ENCODE data around the gene SELPLG.
"Not testable (repeated sequence)": the region's sequence is repeated elsewhere in the genome, so short reads cannot be mapped to it uniquely, and the experiment has no call there.

The SELPLG gene

GRCh38 chr12:108633534-108634248 is at the start of gene SELPLG:
SELPLG (minus strand) TSS chr12:108633894; CDS start chr12:108624307, 9,587 bp downstream.
- DNase-seq, result no peak

- DNase-seq, result no peak
These were observed 47.6 kb upstream of the SELPLG start for GRCh38 chr12:108681317-108681716.

GRCh38 chr12:108679106-108679681 is 45.5 kb upstream of the SELPLG start:
- no peak for DNase-seq

GRCh38 chr12:108678104-108678730 is 44.5 kb upstream of the SELPLG start:
- no peak for DNase-seq

- no peak for DNase-seq
These were observed 43.7 kb upstream of the SELPLG start for GRCh38 chr12:108677381-108677780.

GRCh38 chr12:108676707-108677106 is 43.0 kb upstream of the SELPLG start:
- DNase-seq, result no peak

- DNase-seq, result no peak
These were observed 42.1 kb upstream of the SELPLG start for GRCh38 chr12:108675792-108676191.

GRCh38 chr12:108672054-108672453 is 38.4 kb upstream of the SELPLG start:
- no peak for DNase-seq

GRCh38 chr12:108671110-108671509 is 37.4 kb upstream of the SELPLG start:
- no peak for DNase-seq

- DNase-seq, result no peak
These were observed 36.5 kb upstream of the SELPLG start for GRCh38 chr12:108670066-108670631.

- no peak for DNase-seq
These were observed 34.8 kb upstream of the SELPLG start for GRCh38 chr12:108668542-108668941.

GRCh38 chr12:108668063-108668462 is 34.4 kb upstream of the SELPLG start:
- no peak for DNase-seq

GRCh38 chr12:108667349-108667748 is 33.7 kb upstream of the SELPLG start:
- no peak for DNase-seq

- no peak for DNase-seq
These were observed 32.7 kb upstream of the SELPLG start for GRCh38 chr12:108666401-108666881.

GRCh38 chr12:108665608-108666202 is 32.0 kb upstream of the SELPLG start:
- DNase-seq, result no peak

- DNase-seq, result peak; percentile 45 to 52
These were observed 30.9 kb upstream of the SELPLG start for GRCh38 chr12:108664338-108665258.

- no peak for DNase-seq
These were observed 29.8 kb upstream of the SELPLG start for GRCh38 chr12:108663324-108664015.

GRCh38 chr12:108658115-108658514 is 24.4 kb upstream of the SELPLG start:
- not testable (repeated sequence) for DNase-seq

GRCh38 chr12:108657130-108657745 is 23.5 kb upstream of the SELPLG start:
- no peak for DNase-seq

GRCh38 chr12:108656247-108656646 is 22.6 kb upstream of the SELPLG start:
- not testable (repeated sequence) for DNase-seq

- not testable (repeated sequence) for DNase-seq
These were observed 22.1 kb upstream of the SELPLG start for GRCh38 chr12:108655812-108656175.
